Measurements from ENCODE around the gene GPNMB.

DNA sequence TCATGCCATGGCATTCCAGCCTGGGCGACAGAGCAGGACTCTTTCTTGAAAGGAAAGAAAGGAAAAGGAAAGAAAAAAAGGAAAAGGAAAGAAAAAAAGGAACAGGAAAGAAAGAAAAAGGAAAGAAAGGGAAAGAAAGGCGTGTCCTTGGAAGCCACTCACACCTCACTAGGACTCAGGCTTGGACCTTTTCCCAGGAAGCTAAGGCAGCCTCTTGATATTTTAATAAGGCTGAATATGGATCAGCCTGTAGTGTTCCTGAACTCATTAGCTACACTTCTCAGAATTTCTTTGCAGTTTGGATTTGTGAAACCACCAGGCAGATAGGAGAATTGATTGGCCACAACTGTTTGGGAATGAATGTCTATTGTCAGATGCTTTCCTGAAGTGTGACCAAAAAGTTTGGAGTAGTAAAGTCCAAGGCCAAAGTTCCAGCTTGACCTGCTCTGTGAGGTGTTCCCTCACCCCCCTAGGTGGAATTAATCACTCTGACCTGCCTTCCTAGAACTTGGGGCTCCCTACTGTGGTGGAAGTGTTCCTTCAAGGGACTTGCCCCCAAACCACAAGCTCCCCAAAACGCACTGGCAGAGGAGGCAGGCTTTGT lies 45.5 kb downstream of the GPNMB start:
- TF ChIP-seq, protein P1, sequence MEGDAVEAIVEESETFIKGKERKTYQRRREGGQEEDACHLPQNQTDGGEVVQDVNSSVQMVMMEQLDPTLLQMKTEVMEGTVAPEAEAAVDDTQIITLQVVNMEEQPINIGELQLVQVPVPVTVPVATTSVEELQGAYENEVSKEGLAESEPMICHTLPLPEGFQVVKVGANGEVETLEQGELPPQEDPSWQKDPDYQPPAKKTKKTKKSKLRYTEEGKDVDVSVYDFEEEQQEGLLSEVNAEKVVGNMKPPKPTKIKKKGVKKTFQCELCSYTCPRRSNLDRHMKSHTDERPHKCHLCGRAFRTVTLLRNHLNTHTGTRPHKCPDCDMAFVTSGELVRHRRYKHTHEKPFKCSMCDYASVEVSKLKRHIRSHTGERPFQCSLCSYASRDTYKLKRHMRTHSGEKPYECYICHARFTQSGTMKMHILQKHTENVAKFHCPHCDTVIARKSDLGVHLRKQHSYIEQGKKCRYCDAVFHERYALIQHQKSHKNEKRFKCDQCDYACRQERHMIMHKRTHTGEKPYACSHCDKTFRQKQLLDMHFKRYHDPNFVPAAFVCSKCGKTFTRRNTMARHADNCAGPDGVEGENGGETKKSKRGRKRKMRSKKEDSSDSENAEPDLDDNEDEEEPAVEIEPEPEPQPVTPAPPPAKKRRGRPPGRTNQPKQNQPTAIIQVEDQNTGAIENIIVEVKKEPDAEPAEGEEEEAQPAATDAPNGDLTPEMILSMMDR (tag by site-specific recombination; IDR thresholded peaks at IDR 0.05): no peak
- TF ChIP-seq, protein P2, sequence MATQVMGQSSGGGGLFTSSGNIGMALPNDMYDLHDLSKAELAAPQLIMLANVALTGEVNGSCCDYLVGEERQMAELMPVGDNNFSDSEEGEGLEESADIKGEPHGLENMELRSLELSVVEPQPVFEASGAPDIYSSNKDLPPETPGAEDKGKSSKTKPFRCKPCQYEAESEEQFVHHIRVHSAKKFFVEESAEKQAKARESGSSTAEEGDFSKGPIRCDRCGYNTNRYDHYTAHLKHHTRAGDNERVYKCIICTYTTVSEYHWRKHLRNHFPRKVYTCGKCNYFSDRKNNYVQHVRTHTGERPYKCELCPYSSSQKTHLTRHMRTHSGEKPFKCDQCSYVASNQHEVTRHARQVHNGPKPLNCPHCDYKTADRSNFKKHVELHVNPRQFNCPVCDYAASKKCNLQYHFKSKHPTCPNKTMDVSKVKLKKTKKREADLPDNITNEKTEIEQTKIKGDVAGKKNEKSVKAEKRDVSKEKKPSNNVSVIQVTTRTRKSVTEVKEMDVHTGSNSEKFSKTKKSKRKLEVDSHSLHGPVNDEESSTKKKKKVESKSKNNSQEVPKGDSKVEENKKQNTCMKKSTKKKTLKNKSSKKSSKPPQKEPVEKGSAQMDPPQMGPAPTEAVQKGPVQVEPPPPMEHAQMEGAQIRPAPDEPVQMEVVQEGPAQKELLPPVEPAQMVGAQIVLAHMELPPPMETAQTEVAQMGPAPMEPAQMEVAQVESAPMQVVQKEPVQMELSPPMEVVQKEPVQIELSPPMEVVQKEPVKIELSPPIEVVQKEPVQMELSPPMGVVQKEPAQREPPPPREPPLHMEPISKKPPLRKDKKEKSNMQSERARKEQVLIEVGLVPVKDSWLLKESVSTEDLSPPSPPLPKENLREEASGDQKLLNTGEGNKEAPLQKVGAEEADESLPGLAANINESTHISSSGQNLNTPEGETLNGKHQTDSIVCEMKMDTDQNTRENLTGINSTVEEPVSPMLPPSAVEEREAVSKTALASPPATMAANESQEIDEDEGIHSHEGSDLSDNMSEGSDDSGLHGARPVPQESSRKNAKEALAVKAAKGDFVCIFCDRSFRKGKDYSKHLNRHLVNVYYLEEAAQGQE (tag by site-specific recombination; IDR thresholded peaks at IDR 0.05): no peak

Measured in HEK293 (cell line).